Tibial nerve (tissue), 4 donors: ENCODE data around the gene OR51A4.

Experiments
- EP300 ChIP-seq, 2 donors: sonication (generic); formaldehyde crosslinking; IDR thresholded peaks; one replicate each; pipeline ENCODE4 v1.6.1; 2017; ENCODE audit warnings: antibody characterized with exemption in 2 of 2, mild to moderate bottlenecking in 1 of 2
- TF ChIP-seq, protein P1 (sequence below), 5 experiments: fragments of 200-600 bp in 3 of 5; fragments of 450-650 bp in 2 of 5; sonication (generic) in 3 of 5; IDR thresholded peaks; one replicate each; pipeline ENCODE4 v1.5.1; 2016 to 2019; ENCODE audit warnings: antibody characterized with exemption in 5 of 5, mild to moderate bottlenecking in 3 of 5, moderate library complexity in 2 of 5

DNA sequence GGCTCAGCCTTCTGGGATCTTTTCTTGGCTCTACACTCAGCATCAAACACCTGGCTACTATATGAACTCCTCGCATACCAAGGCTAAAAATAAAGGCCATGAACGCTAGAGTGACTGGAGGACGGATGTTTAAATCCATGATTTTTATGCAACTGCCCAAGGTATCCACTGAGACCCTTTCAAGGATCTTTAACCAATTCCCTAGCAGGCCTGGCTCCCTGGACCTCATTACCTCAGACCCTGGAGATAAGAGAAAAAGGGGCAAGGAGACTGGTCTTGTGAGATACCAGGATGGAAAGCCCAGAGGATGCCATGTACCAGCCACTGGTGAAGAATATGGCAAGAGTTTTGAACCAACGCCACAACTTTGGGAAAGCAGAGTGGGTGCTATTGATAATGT is 28.2 kb downstream of the OR51A4 start, which contains the start of gene OR51G2:
- TF ChIP-seq, protein P1, sequence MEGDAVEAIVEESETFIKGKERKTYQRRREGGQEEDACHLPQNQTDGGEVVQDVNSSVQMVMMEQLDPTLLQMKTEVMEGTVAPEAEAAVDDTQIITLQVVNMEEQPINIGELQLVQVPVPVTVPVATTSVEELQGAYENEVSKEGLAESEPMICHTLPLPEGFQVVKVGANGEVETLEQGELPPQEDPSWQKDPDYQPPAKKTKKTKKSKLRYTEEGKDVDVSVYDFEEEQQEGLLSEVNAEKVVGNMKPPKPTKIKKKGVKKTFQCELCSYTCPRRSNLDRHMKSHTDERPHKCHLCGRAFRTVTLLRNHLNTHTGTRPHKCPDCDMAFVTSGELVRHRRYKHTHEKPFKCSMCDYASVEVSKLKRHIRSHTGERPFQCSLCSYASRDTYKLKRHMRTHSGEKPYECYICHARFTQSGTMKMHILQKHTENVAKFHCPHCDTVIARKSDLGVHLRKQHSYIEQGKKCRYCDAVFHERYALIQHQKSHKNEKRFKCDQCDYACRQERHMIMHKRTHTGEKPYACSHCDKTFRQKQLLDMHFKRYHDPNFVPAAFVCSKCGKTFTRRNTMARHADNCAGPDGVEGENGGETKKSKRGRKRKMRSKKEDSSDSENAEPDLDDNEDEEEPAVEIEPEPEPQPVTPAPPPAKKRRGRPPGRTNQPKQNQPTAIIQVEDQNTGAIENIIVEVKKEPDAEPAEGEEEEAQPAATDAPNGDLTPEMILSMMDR (IDR thresholded peaks at IDR 0.05), result no peak
- TF ChIP-seq EP300 (IDR thresholded peaks at IDR 0.05), result no peak
